ENCODE measurements around the gene FUZ.
A peak's percentile ranks its signal among the peaks of the same experiment; 100 is the strongest.

Gene FUZ

GRCh38 chr19:49774969-49775368, 38.1 kb downstream of the FUZ start:
- H4K91ac ChIP-seq (ENCODE audit: low read depth, low read length), result no peak overlapping the region
- no peak overlapping the region for H3K4ac ChIP-seq (ENCODE audit: low read depth, low read length)
- H2AFZ ChIP-seq (ENCODE audit: insufficient read depth, low read length, poor library complexity), result no peak overlapping the region
- no peak overlapping the region for H3K23ac ChIP-seq (ENCODE audit: low read length)
- no peak overlapping the region for H2AK5ac ChIP-seq (ENCODE audit: low read length)
- peaks cover 21 to 25% of the 10 kb centered on the region in 2 experiments for H3K36me3 ChIP-seq (ENCODE audit: control insufficient read depth in 1 of 2, insufficient read depth in 2 of 2, low read length in 2 of 2)
- H4K12ac ChIP-seq (ENCODE audit: low read depth, low read length), result no peak overlapping the region
- no peak overlapping the region for H3K4me3 ChIP-seq (ENCODE audit: low read depth, low read length)
- H2BK12ac ChIP-seq (ENCODE audit: low read length), result no peak overlapping the region
- H3K18ac ChIP-seq (ENCODE audit: low read length), result no peak overlapping the region
- H3K79me2 ChIP-seq (ENCODE audit: control insufficient read depth, insufficient read depth, low read length, poor library complexity), result no peaks in the 10 kb centered on the region
- no peaks in the 10 kb centered on the region for H3K27me3 ChIP-seq (ENCODE audit: insufficient read depth, low read length)
- H2BK120ac ChIP-seq (ENCODE audit: insufficient read depth, low read length, poor library complexity), result no peak overlapping the region
- no peak overlapping the region for H4K8ac ChIP-seq (ENCODE audit: low read depth, low read length)
- no peak for DNase-seq
- H2BK5ac ChIP-seq (ENCODE audit: low read depth, low read length, poor library complexity), result no peak overlapping the region
- no peaks in the 10 kb centered on the region for H3K9me3 ChIP-seq (ENCODE audit: insufficient read depth, low read depth, low read length)
- H3K79me1 ChIP-seq (ENCODE audit: low read length), result no peaks in the 10 kb centered on the region
- H3K27ac ChIP-seq (ENCODE audit: low read depth, low read length), result peak overlapping the region; percentile 33
- peaks cover 6 to 8% of the 10 kb centered on the region in 2 experiments for H3K4me1 ChIP-seq (ENCODE audit: control insufficient read depth in 1 of 2, insufficient read depth in 2 of 2, low read length in 2 of 2)
- WGBS (ENCODE audit: extremely low coverage, insufficient coverage, insufficient read length), result no CpG with 5 or more reads among the region's 8 CpGs
- no peak overlapping the region for H3K4me2 ChIP-seq (ENCODE audit: low read length)
- H3K9ac ChIP-seq (ENCODE audit: low read length), result no peak overlapping the region
- no peak overlapping the region for H3K14ac ChIP-seq (ENCODE audit: low read length)

GRCh38 chr19:49773663-49774350, 39.3 kb downstream of the FUZ start:
- no peaks in the 10 kb centered on the region for H3K9me3 ChIP-seq (ENCODE audit: insufficient read depth, low read depth, low read length)
- DNase-seq, result no peak
- H3K79me1 ChIP-seq (ENCODE audit: low read length), result no peaks in the 10 kb centered on the region
- no peak overlapping the region for H3K9ac ChIP-seq (ENCODE audit: low read length)
- H3K4me3 ChIP-seq (ENCODE audit: low read depth, low read length), result no peak overlapping the region
- H3K4me2 ChIP-seq (ENCODE audit: low read length), result no peak overlapping the region
- H2BK12ac ChIP-seq (ENCODE audit: low read length), result no peak overlapping the region
- H3K79me2 ChIP-seq (ENCODE audit: control insufficient read depth, insufficient read depth, low read length, poor library complexity), result no peaks in the 10 kb centered on the region
- peaks cover 6 to 8% of the 10 kb centered on the region in 2 experiments for H3K4me1 ChIP-seq (ENCODE audit: control insufficient read depth in 1 of 2, insufficient read depth in 2 of 2, low read length in 2 of 2)
- no peak overlapping the region for H3K27ac ChIP-seq (ENCODE audit: low read depth, low read length)
- no peak overlapping the region for H2AK5ac ChIP-seq (ENCODE audit: low read length)
- no peak overlapping the region for H2BK120ac ChIP-seq (ENCODE audit: insufficient read depth, low read length, poor library complexity)
- no peak overlapping the region for H2BK5ac ChIP-seq (ENCODE audit: low read depth, low read length, poor library complexity)
- WGBS (ENCODE audit: extremely low coverage, insufficient coverage, insufficient read length), result no CpG with 5 or more reads among the region's 8 CpGs
- peak overlapping the region; percentile 25 for H4K91ac ChIP-seq (ENCODE audit: low read depth, low read length)
- no peak overlapping the region for H3K14ac ChIP-seq (ENCODE audit: low read length)
- H3K36me3 ChIP-seq (ENCODE audit: control insufficient read depth in 1 of 2, insufficient read depth in 2 of 2, low read length in 2 of 2), result peaks cover 21 to 25% of the 10 kb centered on the region in 2 experiments
- H4K12ac ChIP-seq (ENCODE audit: low read depth, low read length), result no peak overlapping the region
- H3K4ac ChIP-seq (ENCODE audit: low read depth, low read length), result no peak overlapping the region
- no peak overlapping the region for H3K23ac ChIP-seq (ENCODE audit: low read length)
- H3K18ac ChIP-seq (ENCODE audit: low read length), result no peak overlapping the region
- H3K27me3 ChIP-seq (ENCODE audit: insufficient read depth, low read length), result no peaks in the 10 kb centered on the region
- no peak overlapping the region for H4K8ac ChIP-seq (ENCODE audit: low read depth, low read length)
- H2AFZ ChIP-seq (ENCODE audit: insufficient read depth, low read length, poor library complexity), result no peak overlapping the region

- Histone ChIP-seq H3K27ac (ENCODE audit: low read depth, low read length) (no peak overlapping the region), H3K9ac (ENCODE audit: low read length) (no peak overlapping the region), H2AK5ac (ENCODE audit: low read length) (no peak overlapping the region), H2AFZ (ENCODE audit: insufficient read depth, low read length, poor library complexity) (no peak overlapping the region), H3K4me1 (ENCODE audit: control insufficient read depth in 1 of 2, insufficient read depth in 2 of 2, low read length in 2 of 2) (peaks cover 12 to 14% of the 10 kb centered on the region in 2 experiments), H3K79me1 (ENCODE audit: low read length) (no peaks in the 10 kb centered on the region), H3K18ac (ENCODE audit: low read length) (no peak overlapping the region), H2BK5ac (ENCODE audit: low read depth, low read length, poor library complexity) (no peak overlapping the region), H3K27me3 (ENCODE audit: insufficient read depth, low read length) (no peaks in the 10 kb centered on the region), H4K91ac (ENCODE audit: low read depth, low read length) (no peak overlapping the region), H3K4ac (ENCODE audit: low read depth, low read length) (peak overlapping the region; percentile 2), H4K8ac (ENCODE audit: low read depth, low read length) (no peak overlapping the region), H4K12ac (ENCODE audit: low read depth, low read length) (no peak overlapping the region), H3K4me3 (ENCODE audit: low read depth, low read length) (no peak overlapping the region), H3K36me3 (ENCODE audit: control insufficient read depth in 1 of 2, insufficient read depth in 2 of 2, low read length in 2 of 2) (peaks cover 21 to 25% of the 10 kb centered on the region in 2 experiments), H2BK120ac (ENCODE audit: insufficient read depth, low read length, poor library complexity) (peak overlapping the region; percentile 25), H3K9me3 (ENCODE audit: insufficient read depth, low read depth, low read length) (no peaks in the 10 kb centered on the region), H3K14ac (ENCODE audit: low read length) (no peak overlapping the region), H2BK12ac (ENCODE audit: low read length) (no peak overlapping the region), H3K79me2 (ENCODE audit: control insufficient read depth, insufficient read depth, low read length, poor library complexity) (peaks cover 3% of the 10 kb centered on the region), H3K23ac (ENCODE audit: low read length) (no peak overlapping the region), H3K4me2 (ENCODE audit: low read length) (no peak overlapping the region)
- no peak for DNase-seq
- no CpG with 5 or more reads among the region's 10 CpGs for WGBS (ENCODE audit: extremely low coverage, insufficient coverage, insufficient read length)
Observed at GRCh38 chr19:49772850-49773432, 40.2 kb downstream of the FUZ start.

- Histone ChIP-seq H4K8ac (ENCODE audit: low read depth, low read length) (no peak overlapping the region), H2AFZ (ENCODE audit: insufficient read depth, low read length, poor library complexity) (no peak overlapping the region), H2AK5ac (ENCODE audit: low read length) (no peak overlapping the region), H3K4me3 (ENCODE audit: low read depth, low read length) (no peak overlapping the region), H3K4ac (ENCODE audit: low read depth, low read length) (no peak overlapping the region), H3K4me2 (ENCODE audit: low read length) (no peak overlapping the region), H3K18ac (ENCODE audit: low read length) (no peak overlapping the region), H3K14ac (ENCODE audit: low read length) (no peak overlapping the region), H4K91ac (ENCODE audit: low read depth, low read length) (no peak overlapping the region), H3K27me3 (ENCODE audit: insufficient read depth, low read length) (no peaks in the 10 kb centered on the region), H3K79me1 (ENCODE audit: low read length) (peaks cover 9% of the 10 kb centered on the region), H3K9ac (ENCODE audit: low read length) (no peak overlapping the region), H3K4me1 (ENCODE audit: control insufficient read depth in 1 of 2, insufficient read depth in 2 of 2, low read length in 2 of 2) (peaks cover 17 to 20% of the 10 kb centered on the region in 2 experiments), H2BK5ac (ENCODE audit: low read depth, low read length, poor library complexity) (no peak overlapping the region), H2BK120ac (ENCODE audit: insufficient read depth, low read length, poor library complexity) (no peak overlapping the region), H3K9me3 (ENCODE audit: insufficient read depth, low read depth, low read length) (no peaks in the 10 kb centered on the region), H3K36me3 (ENCODE audit: control insufficient read depth in 1 of 2, insufficient read depth in 2 of 2, low read length in 2 of 2) (peaks cover 19 to 25% of the 10 kb centered on the region in 2 experiments), H3K27ac (ENCODE audit: low read depth, low read length) (no peak overlapping the region), H4K12ac (ENCODE audit: low read depth, low read length) (no peak overlapping the region), H3K79me2 (ENCODE audit: control insufficient read depth, insufficient read depth, low read length, poor library complexity) (peaks cover 11% of the 10 kb centered on the region), H3K23ac (ENCODE audit: low read length) (no peak overlapping the region), H2BK12ac (ENCODE audit: low read length) (no peak overlapping the region)
- WGBS (ENCODE audit: extremely low coverage, insufficient coverage, insufficient read length), result no CpG with 5 or more reads among the region's 13 CpGs
- no peak for DNase-seq
Observed at GRCh38 chr19:49771674-49772139, 41.4 kb downstream of the FUZ start.

Measured in trophoblast cell (in vitro differentiated cells and primary cell).